ENCODE results near the gene GKN1. TPM values are rescaled to one million over a fixed set of nuclear protein-coding genes. Genes with fewer than 3 reads are reported as not detected.

Gene GKN1
- total RNA-seq, 8 experiments from 2014 or later = 0.66 TPM; not detected in 7

DNA sequence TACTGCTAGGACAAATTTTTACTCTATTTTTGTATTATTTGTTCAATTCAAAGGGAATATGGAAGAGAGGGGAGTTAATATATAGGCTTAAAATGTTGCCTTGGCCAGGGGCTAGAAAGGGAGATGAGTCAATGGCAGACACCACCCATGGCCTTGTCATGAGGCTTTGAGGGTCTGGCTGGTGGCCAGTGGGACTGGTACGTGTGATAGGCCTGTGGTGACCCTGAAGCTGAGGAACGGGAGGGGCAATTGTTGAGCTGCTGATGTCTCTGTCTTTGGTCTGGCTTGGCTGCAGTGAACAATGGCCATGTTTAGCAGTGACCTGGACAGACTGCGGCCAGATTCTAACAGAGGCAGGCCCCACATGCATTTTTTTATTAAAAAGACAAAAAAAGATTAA, 18.5 kb downstream of the GKN1 start:
- H3K4me1 ChIP-seq (replicated peaks in 1 of 2) = no peaks in the 10 kb centered on the region
- in situ Hi-C loops (cut with MboI; ENCODE audit: low pct_unique_long_range_greater_than_20kb in 2 of 9, low sequenced_read_pairs in 9 of 9, unreplicated experiment in 9 of 9) = no loop called here
- 23 to 90% (median 71%) methylated on average over 1 to 3 of the region's 3 CpGs; no CpG with 5 or more reads in 1 of the 10 experiments for WGBS, 10 experiments
- H3K4me3 ChIP-seq = no peak overlapping the region
- H3K27ac ChIP-seq = no peak overlapping the region
- ATAC-seq (replicated peaks in 6 of 8) = no peak

DNA sequence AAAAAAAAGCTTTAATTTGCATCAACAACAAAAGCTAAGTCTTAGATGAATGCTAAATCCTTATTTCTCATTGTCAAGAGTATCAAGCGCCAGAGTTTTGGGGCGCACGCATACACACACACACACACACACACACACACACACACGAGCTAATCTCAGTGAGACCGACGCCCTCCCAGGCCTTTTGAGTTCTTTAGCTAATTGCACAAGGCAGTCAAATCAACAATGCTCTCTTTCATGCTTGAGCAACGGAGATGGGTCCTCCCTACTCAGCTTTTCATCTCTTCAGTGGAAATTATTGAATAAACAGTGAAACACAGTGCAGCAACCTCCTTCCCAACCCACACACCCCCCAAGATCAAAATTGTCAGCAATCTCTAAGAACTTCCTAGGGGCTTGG, 19.2 kb downstream of the GKN1 start:
- Histone ChIP-seq H3K27ac (no peak overlapping the region), H3K4me3 (no peak overlapping the region), H3K4me1 (replicated peaks in 1 of 2) (no peaks in the 10 kb centered on the region)
- in situ Hi-C loops (cut with MboI; ENCODE audit: low pct_unique_long_range_greater_than_20kb in 2 of 9, low sequenced_read_pairs in 9 of 9, unreplicated experiment in 9 of 9) = no loop called here
- peak in 2 of 8 experiments; percentile 11 to 33 for ATAC-seq (replicated peaks in 6 of 8)
- 40 to 100% (median 88%) methylated on average over 1 to 4 of the region's 7 CpGs; no CpG with 5 or more reads in 4 of the 10 experiments for whole genome bisulfite sequencing, 10 experiments

DNA sequence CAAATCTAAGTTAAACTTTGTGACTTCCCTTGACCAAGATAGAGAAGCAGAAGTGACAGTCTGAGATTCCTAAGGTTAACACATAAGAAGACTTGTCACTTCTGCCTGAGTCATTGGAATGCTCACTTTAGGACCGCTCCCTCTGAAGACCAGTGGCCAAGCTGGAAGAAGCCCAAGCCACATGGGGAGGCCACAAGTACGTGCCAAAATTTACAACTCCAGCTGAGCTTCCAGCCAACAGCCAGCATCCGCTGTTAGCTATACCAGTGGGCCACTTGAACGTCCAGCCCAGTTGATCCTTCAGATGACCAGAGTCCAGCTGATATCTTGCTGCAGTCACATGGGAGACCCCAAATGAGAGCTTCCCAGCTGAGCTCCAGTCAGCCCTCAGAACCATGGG, 20.4 kb downstream of the GKN1 start:
- no peak overlapping the region for H3K4me3 ChIP-seq
- H3K4me1 ChIP-seq (replicated peaks in 1 of 2) = no peaks in the 10 kb centered on the region
- ATAC-seq (replicated peaks in 6 of 8) = peak in 2 of 8 experiments; percentile 88 to 93
- in situ Hi-C loops (cut with MboI; ENCODE audit: low pct_unique_long_range_greater_than_20kb in 2 of 9, low sequenced_read_pairs in 9 of 9, unreplicated experiment in 9 of 9) = no loop called here
- 0 to 100% (median 41%) methylated on average over 1 to 3 of the region's 4 CpGs; no CpG with 5 or more reads in 2 of the 10 experiments for WGBS, 10 experiments
- no peak overlapping the region for H3K27ac ChIP-seq

DNA sequence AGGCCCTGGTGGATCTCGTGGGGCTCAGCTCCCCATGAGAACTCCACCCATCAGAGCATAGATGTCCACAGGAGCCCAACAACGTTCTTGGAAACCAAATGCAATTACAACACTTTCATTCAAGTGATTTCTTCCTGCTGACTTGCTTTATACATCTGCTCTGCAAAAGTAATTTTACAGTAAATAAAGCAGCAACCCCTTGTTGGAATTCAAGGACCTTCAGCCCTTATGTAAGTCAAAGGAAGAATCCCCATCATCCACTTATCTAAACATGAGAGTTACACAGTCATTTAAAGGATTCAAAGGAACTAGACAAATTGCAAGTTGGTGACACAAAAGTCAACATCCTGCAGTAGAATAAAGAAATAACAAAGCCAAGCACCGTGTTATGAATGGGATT, 21.5 kb downstream of the GKN1 start:
- WGBS, 10 experiments = 0 to 91% (median 59%) methylated on average over 1 to 3 of the region's 3 CpGs
- H3K4me3 ChIP-seq = no peak overlapping the region
- ATAC-seq (replicated peaks in 6 of 8) = peak in 1 of 8 experiments; percentile 67
- H3K27ac ChIP-seq = no peak overlapping the region
- in situ Hi-C loops (cut with MboI; ENCODE audit: low pct_unique_long_range_greater_than_20kb in 2 of 9, low sequenced_read_pairs in 9 of 9, unreplicated experiment in 9 of 9) = no loop called here
- H3K4me1 ChIP-seq (replicated peaks in 1 of 2) = no peaks in the 10 kb centered on the region

DNA sequence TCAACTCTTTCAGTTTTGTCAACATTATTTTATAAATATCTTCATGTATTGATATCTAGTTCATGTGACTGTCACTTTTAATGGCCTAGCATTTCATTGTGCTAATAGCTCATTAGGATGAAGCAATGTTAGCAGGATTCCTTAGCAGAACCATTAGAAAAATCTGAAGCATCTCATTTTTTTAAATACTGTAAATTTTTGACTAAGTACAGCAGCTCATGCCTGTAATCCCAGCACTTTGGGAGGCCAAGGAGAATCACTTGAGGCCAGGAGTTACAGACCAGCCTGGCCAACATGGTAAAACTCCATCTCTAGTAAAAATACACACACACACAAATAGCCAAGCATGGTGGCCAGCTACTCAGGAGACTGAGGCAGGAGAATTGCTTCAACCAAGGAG, 23.0 kb downstream of the GKN1 start:
- H3K27ac ChIP-seq = no peak overlapping the region
- H3K4me1 ChIP-seq (replicated peaks in 1 of 2) = no peaks in the 10 kb centered on the region
- in situ Hi-C loops (cut with MboI; ENCODE audit: low pct_unique_long_range_greater_than_20kb in 2 of 9, low sequenced_read_pairs in 9 of 9, unreplicated experiment in 9 of 9) = no loop called here
- no peak overlapping the region for H3K4me3 ChIP-seq
- ATAC-seq (replicated peaks in 6 of 8) = no peak

DNA sequence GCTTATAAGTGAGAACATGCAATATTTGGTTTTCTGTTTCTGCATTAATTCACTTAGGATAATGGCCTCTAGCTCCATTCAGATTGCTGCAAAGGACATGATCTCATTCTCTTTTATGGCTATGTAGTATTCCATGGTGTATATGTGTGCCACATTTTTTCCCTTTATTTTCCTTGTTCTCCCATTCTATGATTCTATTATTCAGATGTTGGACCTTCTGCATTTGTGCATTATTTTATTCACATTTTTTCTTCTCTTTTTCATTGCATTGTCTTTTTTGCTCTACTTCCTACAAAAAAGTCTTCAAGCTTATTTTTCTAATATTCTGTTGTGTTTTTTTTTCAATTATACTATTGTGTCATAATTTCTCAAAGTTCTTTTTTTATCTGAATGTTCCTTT, 27.4 kb downstream of the GKN1 start:
- no peak for ATAC-seq (replicated peaks in 6 of 8)
- in situ Hi-C loops (cut with MboI; ENCODE audit: low pct_unique_long_range_greater_than_20kb in 2 of 9, low sequenced_read_pairs in 9 of 9, unreplicated experiment in 9 of 9) = loop anchor here in 7 of 9 experiments (25.0 kb wide), 2 partner anchors 285 to 310 kb away; no protein-coding TSS in a partner anchor
- Histone ChIP-seq H3K4me1 (replicated peaks in 1 of 2) (no peaks in the 10 kb centered on the region), H3K27ac (no peak overlapping the region), H3K4me3 (no peak overlapping the region)

DNA sequence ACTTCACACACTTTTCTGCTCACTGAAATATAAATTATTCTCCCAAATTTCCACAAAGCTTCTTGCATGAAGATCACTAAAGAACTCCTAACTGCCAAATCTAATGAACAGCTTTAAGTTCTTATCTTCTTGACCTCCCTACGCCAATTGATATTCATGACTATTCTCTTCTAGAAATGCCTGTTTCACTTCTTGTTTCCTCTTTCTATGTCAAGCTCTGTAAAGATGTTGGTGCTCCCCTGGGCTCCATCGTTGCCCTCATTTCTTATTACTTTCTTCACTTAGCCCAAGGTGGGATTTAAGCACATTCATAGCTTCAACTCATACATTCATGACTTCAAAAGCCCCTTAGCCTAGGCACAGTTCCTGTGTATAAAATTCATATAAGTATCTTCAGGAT, 29.3 kb downstream of the GKN1 start:
- no peak for ATAC-seq (replicated peaks in 6 of 8)
- WGBS, 10 experiments = 60 to 88% (median 79%) methylated on average over 1 to 2 of the region's 2 CpGs
- in situ Hi-C loops (cut with MboI; ENCODE audit: low pct_unique_long_range_greater_than_20kb in 2 of 9, low sequenced_read_pairs in 9 of 9, unreplicated experiment in 9 of 9) = loop anchor here in 7 of 9 experiments (25.0 kb wide), 2 partner anchors 284 to 309 kb away; no protein-coding TSS in a partner anchor
- Histone ChIP-seq H3K27ac (no peak overlapping the region), H3K4me3 (no peak overlapping the region), H3K4me1 (replicated peaks in 1 of 2) (no peaks in the 10 kb centered on the region)

DNA sequence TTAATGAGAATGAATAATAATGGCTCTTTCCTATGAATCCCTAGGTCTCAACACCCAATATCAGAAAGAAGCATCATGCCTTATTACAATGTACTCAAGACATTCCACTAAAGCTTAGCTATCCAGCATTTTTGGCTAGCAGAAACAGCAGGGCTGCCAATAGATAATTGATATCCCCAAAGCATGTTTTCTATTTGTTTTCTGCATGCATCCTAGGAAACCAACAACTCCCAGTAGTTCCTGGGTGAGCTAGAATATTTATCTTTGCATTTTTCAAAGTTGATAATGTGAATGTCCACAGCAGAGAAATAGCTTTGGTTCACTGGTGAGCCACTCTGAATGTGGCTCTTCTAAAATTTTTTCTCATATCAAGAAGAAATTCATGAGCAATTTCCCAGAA, 32.7 kb downstream of the GKN1 start:
- H3K4me1 ChIP-seq (replicated peaks in 1 of 2) = no peaks in the 10 kb centered on the region
- H3K27ac ChIP-seq = no peak overlapping the region
- in situ Hi-C loops (cut with MboI; ENCODE audit: low pct_unique_long_range_greater_than_20kb in 2 of 9, low sequenced_read_pairs in 9 of 9, unreplicated experiment in 9 of 9) = loop anchor here in 7 of 9 experiments (25.0 kb wide), 2 partner anchors 280 to 305 kb away; no protein-coding TSS in a partner anchor
- no peak for ATAC-seq (replicated peaks in 6 of 8)
- no peak overlapping the region for H3K4me3 ChIP-seq

DNA sequence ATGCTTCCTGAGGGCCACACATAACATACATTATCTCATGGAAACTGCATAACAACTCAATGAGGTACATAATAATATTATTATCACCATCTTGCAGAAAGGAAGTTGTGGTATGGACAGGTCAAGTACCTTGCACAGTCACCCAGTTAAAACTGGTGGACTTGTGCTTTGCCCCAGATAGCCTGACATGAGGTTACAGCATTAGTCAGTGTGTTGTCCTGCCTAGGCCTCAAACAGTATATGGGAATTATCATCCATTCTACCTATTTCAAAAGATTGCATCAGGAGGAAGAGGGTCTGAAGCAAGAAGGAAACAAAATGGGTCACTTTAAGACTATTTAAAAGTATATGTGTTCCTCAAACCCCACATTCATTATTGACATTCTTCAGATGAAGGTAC, 33.2 kb downstream of the GKN1 start:
- no peak overlapping the region for H3K4me3 ChIP-seq
- in situ Hi-C loops (cut with MboI; ENCODE audit: low pct_unique_long_range_greater_than_20kb in 2 of 9, low sequenced_read_pairs in 9 of 9, unreplicated experiment in 9 of 9) = loop anchor here in 7 of 9 experiments (25.0 kb wide), 2 partner anchors 280 to 305 kb away; no protein-coding TSS in a partner anchor
- no peaks in the 10 kb centered on the region for H3K4me1 ChIP-seq (replicated peaks in 1 of 2)
- H3K27ac ChIP-seq = no peak overlapping the region
- no peak for ATAC-seq (replicated peaks in 6 of 8)

DNA sequence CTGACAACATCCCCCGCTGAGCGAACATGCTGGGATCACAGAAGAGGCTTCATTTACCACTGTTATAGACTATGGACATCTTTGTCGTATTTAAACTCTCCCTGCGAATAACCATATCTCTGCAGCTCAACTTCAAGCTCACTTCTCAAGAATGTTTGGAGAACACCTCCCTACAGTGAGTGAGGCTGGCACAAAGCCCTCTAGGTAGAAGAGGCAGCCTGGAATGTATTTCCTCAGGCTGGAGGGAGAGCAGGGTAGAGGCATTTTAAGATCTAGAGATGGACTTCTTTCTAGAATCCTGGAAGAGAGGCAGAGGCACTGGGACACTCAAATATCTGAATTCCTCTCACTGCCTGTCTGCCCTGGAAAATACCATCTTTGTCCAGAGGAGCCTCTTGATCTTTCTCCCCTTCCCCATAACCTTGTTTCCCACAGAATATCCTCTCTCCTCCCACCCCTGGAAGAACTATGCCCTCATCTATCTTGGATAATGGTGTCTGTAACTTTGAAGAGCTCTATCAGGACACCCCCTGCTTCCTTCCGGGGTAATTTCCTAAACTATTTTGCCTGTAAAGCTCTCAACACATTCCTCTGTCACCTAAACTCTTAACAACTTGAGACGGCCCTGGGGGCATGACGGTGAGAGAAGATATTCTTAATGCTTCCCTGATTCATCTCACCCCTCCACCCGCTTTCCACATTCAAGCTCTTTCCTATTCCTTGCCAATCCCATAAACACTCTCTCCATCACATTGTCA, 36.2 kb downstream of the GKN1 start:
- no peak for ATAC-seq (replicated peaks in 6 of 8)
- 40 to 89% (median 62%) methylated on average over 1 to 7 of the region's 8 CpGs for WGBS, 10 experiments
- Histone ChIP-seq H3K4me3 (no peak overlapping the region), H3K4me1 (replicated peaks in 1 of 2) (peaks cover 6% of the 10 kb centered on the region in 2 donors), H3K27ac (no peak overlapping the region)
- in situ Hi-C loops (cut with MboI; ENCODE audit: low pct_unique_long_range_greater_than_20kb in 2 of 9, low sequenced_read_pairs in 9 of 9, unreplicated experiment in 9 of 9) = loop anchor here in 7 of 9 experiments (25.0 kb wide), 2 partner anchors 277 to 302 kb away; no protein-coding TSS in a partner anchor

DNA sequence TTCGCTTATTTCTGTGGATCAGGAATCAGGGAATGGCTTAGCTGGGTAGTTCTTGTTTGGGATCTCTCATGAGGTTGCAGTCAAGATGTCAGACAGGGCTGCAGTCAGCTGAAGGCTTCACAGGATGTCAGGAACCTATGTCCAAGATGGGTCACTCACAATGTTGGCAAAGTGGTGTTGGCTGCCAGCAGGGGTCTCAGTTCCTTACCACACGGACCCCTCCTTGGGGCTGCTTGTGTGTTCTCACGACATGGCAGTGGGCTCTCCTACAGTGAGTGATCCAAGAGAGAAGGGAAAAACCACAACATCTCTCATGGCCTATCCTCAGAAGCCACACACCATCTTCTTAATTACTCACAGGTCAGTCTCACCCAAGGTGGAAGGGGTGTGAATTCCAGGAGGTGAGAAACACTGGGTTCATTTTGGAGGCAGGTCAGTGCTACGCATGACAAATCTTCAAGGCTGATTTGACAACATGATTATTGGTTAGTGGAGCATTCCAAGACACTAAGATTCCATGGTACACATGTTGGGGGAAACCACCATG, 37.2 kb downstream of the GKN1 start:
- in situ Hi-C loops (cut with MboI; ENCODE audit: low pct_unique_long_range_greater_than_20kb in 2 of 9, low sequenced_read_pairs in 9 of 9, unreplicated experiment in 9 of 9) = loop anchor here in 7 of 9 experiments (25.0 kb wide), 2 partner anchors 276 to 301 kb away; no protein-coding TSS in a partner anchor
- WGBS, 10 experiments = 17 to 100% (median 50%) methylated on average over 1 to 3 of the region's 4 CpGs; no CpG with 5 or more reads in 1 of the 10 experiments
- Histone ChIP-seq H3K4me1 (replicated peaks in 1 of 2) (peaks cover 6% of the 10 kb centered on the region in 2 donors), H3K4me3 (no peak overlapping the region), H3K27ac (no peak overlapping the region)
- ATAC-seq (replicated peaks in 6 of 8) = no peak

DNA sequence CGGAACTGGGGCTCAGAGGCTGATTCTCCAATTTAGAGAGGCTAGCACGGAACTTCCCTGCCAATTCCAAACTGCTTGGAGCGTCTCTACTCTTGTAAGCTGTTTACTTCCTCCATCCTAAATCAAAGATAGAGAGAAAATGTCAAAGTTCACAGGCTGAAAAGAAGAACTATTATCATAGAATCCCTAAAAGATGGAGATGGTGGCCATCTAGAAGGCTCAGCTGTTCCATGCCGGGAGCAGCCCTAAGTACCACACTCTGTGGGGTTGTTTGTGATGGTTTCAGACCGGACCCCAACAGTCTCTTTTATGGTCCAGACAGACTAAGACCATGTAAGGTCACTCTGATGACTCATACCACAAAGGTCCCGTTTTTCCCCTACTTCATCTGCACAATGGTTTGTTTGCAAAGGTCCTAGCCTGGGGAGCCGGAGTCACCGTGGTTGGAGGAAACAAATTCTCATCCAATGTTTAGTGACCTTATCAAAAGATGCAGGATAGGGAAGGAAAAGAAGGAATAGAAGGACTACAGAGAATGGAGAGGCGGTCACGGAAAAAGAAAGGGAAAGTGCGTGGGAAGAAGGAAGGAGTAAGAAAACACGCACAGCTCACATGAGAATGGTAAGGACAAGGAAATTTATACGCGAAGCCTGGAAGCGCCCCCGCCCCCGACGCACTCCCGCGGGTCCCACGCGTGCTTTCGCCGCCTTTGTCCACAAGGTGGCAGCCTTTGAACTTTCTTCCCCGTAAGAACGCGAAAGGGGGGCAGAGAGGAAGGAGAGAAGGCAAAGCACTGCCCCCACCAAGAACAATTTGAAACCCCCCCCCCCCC, 38.1 kb downstream of the GKN1 start:
- Histone ChIP-seq H3K27ac (no peak overlapping the region), H3K4me3 (peak overlapping the region; percentile 61 to 86 (median 75)), H3K4me1 (replicated peaks in 1 of 2) (peaks cover 6% of the 10 kb centered on the region in 2 donors)
- peak; percentile 38 to 68 (median 55) for ATAC-seq (replicated peaks in 6 of 8)
- 11 to 45% (median 26%) methylated on average over 1 to 20 of the region's 27 CpGs; no CpG with 5 or more reads in 1 of the 10 experiments for WGBS, 10 experiments
- in situ Hi-C loops (cut with MboI; ENCODE audit: low pct_unique_long_range_greater_than_20kb in 2 of 9, low sequenced_read_pairs in 9 of 9, unreplicated experiment in 9 of 9) = loop anchor here in 7 of 9 experiments (25.0 kb wide), 2 partner anchors 275 to 300 kb away; no protein-coding TSS in a partner anchor
